ENCODE data around the gene AUTS2. TPM values are rescaled to one million over a fixed set of nuclear protein-coding genes. Genes with fewer than 3 reads are reported as not detected.
A peak's percentile ranks its signal among the peaks of the same experiment; 100 is the strongest.

Gene AUTS2
- total RNA-seq, 1 donor from 2014 or later: 5.3 TPM

DNA sequence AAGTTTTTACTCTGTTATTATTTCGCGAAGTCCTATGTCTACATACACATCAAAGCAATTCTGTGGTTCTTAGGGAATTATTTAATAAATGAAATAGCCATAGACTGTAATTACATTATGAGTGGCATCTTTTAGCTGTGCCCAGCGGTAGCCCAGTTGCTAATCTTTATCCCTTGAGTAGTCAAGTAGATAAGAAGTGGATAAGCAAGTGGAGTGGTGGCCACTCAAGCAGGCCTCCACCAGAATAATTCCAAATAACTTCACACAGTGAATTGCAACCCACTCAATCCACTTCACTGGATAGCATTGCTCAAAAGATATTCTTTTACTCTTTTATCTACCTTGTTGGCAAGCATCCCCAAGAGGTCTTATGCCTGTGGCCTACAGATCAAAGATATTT, 349.7 kb downstream of the AUTS2 start:
- no peak for DNase-seq (ENCODE audit: missing footprints)
- intact Hi-C loops (cut with DNase I): no loop called here
- no peak for ATAC-seq

DNA sequence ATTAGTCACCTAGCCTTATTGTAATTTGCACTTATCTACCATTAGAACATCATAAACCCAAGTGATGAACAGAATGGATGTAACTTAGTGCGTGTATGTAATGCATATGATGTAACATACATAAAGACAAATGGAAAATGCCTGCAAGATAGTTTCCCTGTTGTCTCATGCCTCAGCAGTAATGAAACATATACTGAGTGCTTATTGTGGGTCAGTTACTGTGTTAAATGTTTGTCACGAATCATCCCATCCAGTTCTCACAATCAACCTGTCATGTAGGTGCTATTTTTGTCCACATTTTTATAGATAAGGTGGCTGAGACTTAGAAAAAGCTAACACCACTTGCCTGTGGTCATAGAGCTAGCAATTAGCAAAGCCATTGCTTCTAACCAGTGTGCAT, 350.8 kb downstream of the AUTS2 start:
- peak; percentile 73 for ATAC-seq
- DNase-seq (ENCODE audit: missing footprints): no peak
- intact Hi-C loops (cut with DNase I): no loop called here

DNA sequence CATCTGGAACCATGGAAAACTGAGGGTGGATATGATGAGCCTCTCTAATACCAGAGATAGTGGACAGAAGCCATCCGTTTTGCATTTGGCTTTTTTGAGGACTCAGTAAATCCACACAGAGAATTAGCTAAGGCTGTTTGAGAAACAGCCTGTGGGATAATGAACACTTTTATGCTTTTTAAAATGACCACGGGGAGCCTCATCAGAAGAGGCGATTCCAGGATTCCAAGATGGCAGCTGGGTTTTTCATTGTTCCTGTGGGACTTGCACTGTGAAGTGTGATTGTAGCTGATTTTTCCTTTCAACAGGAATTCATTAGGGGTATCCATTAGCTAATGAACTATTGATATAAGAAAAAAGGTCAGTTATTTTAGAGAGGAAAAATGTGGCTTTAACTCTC, 353.2 kb downstream of the AUTS2 start:
- no peak for ATAC-seq
- no peak for DNase-seq (ENCODE audit: missing footprints)
- intact Hi-C loops (cut with DNase I): no loop called here

- intact Hi-C loops (cut with DNase I): no loop called here
- ATAC-seq (no peak), DNase-seq (ENCODE audit: missing footprints) (no peak)
These were observed 355.1 kb downstream of the AUTS2 start for GRCh38 chr7:69953136-69954067.

GRCh38 chr7:69956541-69956940, 358.3 kb downstream of the AUTS2 start:
- ATAC-seq (no peak), DNase-seq (ENCODE audit: missing footprints) (no peak)
- intact Hi-C loops (cut with DNase I): no loop called here

- intact Hi-C loops (cut with DNase I): no loop called here
- ATAC-seq: peak; percentile 45
- DNase-seq (ENCODE audit: missing footprints): no peak
These were observed 359.4 kb downstream of the AUTS2 start for GRCh38 chr7:69957661-69958060.

- intact Hi-C loops (cut with DNase I): loop anchor here (5.0 kb wide), 1 partner anchor 67 kb away; no protein-coding TSS in a partner anchor
- ATAC-seq: no peak
- no peak for DNase-seq (ENCODE audit: missing footprints)
These were observed 361.7 kb downstream of the AUTS2 start for GRCh38 chr7:69959789-69960499.

DNA sequence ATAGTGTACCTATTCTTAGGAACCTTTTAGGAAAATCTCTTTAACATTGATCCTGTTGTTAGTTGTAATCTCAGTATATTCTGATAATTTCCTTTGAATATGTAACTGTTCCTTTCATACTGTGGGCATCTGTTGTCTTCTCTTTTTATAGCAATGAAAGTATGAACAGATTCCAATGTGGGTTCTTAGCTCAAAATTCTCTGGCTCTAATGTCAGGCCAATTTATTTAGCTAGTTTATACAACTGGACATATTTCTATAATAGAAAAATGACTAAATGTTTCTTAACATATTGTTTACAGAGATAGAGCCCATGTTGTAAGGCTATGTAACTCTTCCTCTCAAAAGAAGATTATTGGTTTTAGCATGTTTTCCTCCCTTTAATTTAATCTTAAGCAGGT, 363.2 kb downstream of the AUTS2 start:
- no peak for DNase-seq (ENCODE audit: missing footprints)
- ATAC-seq: no peak
- intact Hi-C loops (cut with DNase I): loop anchor here (5.0 kb wide), 1 partner anchor 66 kb away; no protein-coding TSS in a partner anchor

DNA sequence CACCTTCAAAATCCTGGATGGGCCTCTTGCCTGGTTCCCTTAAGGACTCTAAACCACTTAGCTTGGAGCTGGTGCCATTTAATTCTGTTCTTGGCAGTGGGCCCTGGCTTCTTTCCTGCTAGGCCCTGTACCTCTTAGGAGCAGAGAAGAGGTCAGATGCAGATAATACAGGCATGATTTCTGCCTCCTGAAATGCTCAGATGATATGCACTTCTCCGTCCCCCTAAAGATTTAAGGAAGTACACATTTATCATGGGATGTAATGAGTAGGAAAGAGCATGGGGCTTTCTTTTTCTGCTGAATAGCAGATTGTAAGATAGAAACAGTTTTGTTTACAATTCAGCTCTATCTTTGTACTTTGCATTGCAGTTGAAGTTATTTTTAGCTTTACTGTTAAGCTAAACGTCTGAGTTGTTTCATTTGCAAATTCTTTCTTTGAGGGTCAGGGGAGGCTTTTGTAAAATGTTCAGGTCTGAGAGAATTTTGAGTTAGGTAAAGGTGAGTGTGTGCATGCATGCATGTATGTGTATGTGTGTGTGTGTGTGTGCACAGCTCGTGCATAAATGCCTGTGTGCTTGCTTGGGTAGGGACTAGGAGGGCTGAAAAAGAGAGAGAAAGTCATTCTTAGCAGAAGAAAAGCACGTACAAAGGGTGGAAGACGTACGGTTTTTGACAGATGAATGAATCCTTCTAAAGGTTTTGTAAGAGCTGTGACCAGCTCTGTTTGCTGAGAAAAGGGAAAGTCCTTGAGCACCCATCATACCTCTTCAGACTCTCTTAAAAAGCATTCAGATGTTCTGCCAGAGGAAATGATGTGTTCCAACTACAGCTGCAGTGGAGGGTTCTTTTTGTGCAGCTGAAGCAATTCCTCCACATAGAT, 364.2 kb downstream of the AUTS2 start:
- ATAC-seq: peak; percentile 84
- intact Hi-C loops (cut with DNase I): loop anchor here (5.0 kb wide), 1 partner anchor 65 kb away; no protein-coding TSS in a partner anchor
- DNase-seq (ENCODE audit: missing footprints): no peak

DNA sequence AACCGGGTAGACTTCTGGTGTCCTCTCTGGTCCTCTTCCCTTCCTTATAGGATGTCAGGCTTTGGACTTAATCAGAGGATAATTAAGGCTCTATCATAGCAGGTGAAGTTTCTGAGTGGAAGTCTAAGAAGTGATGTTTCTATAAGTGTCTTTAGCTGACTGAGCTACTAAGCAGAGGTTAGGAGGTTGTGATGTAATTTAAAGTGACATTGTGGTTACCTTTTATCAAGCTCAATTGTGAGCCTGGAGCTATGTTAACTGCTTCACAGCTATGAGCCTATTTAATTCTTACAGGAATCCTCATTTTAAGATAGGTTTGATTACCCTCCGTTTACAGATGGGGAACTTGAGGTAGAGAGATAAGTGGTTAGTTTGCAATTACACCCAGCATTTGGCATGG, 365.1 kb downstream of the AUTS2 start:
- no peak for DNase-seq (ENCODE audit: missing footprints)
- intact Hi-C loops (cut with DNase I): loop anchor here (5.0 kb wide), 1 partner anchor 64 kb away; no protein-coding TSS in a partner anchor
- no peak for ATAC-seq

- intact Hi-C loops (cut with DNase I): no loop called here
- ATAC-seq (peak; percentile 86), DNase-seq (ENCODE audit: missing footprints) (peak; percentile 45)
These were observed 368.7 kb downstream of the AUTS2 start for GRCh38 chr7:69966766-69967591.

DNA sequence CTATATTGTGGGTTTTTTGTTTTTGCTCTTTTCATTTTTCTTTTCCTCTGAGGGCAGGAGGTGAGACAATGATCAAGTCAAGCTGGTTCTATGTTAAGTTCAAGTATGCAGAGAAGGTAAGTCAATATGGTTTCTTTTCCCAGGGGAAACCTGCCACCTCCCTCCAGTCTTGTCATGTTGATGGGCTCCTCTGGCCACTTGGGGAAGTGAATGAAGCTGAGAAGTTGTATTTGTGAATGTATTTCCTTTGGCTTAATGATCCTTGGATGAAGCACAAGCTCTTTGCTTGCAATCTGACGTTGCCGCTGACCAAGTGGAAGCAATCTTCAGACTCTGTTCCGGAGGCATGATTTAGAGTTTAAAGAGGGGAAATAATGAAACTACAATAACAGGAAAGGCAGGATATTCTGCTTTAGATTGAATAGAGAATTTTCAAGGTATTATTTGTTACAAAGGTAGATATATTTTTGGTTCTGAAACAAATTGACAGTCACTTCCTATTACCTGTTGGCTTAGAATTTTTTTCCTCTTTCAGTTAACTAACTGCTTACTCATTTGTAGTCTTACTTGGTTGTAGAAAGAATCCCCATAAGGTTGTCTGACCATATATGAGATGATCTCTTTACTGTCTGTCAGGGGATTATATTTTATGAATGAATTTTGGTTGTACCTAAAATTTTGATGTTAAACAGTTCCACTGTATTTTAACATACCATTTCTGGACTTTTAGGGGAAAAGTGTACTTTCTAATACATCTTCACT, 369.6 kb downstream of the AUTS2 start:
- ATAC-seq: no peak
- no peak for DNase-seq (ENCODE audit: missing footprints)
- intact Hi-C loops (cut with DNase I): no loop called here

GRCh38 chr7:69968969-69969556, 370.8 kb downstream of the AUTS2 start:
- DNase-seq (ENCODE audit: missing footprints): no peak
- ATAC-seq: no peak
- intact Hi-C loops (cut with DNase I): no loop called here

GRCh38 chr7:69981646-69982045, 383.4 kb downstream of the AUTS2 start:
- intact Hi-C loops (cut with DNase I): no loop called here
- no peak for ATAC-seq

DNA sequence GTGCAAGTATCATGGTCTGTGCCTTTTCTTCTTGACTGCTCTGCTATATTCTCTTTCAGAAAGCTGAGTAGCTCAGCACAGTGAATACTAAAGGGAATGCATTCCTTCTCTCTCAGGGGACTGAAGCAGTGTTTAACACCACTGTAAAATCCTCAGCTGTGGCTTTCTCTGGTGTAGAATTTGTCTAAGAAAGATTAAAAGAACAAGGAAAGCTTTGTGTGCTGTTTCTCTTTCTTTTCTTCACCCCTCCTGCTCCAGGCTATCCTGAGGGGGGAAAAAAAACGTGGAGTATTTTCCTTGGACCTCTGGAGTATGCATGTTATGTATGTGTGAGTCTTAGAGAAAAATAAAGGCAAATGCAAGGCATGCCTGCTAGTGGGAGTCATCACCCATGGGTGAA, 383.9 kb downstream of the AUTS2 start:
- peak; percentile 63 for ATAC-seq

More at GRCh38 chr7:69981646-69982045, 383.4 kb downstream of the AUTS2 start:
- no peak for DNase-seq (ENCODE audit: missing footprints)

DNA sequence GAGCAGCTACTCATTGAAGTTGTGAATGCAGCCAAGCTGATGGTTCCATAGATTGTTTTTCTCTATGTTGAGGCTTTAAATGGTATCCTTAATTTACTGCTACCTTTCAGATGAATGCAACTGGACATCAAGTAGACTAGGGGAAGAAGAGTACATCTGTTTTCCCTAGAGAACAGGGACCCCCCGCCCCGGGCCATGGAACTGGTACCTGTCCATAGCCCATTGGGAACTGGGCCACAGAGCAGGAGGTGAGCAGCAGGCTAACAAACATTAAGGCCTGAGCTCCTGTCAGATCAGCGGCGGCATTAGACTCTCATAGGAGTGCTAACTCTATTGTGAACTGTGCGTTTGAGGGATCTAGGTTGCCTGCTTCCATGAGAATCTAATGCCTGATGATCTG, 391.3 kb downstream of the AUTS2 start:
- intact Hi-C loops (cut with DNase I): no loop called here
- ATAC-seq (no peak), DNase-seq (ENCODE audit: missing footprints) (peak; percentile 65)

More for the DNA sequence above, 383.9 kb downstream of the AUTS2 start:
- no peak for DNase-seq (ENCODE audit: missing footprints)
- intact Hi-C loops (cut with DNase I): no loop called here

DNA sequence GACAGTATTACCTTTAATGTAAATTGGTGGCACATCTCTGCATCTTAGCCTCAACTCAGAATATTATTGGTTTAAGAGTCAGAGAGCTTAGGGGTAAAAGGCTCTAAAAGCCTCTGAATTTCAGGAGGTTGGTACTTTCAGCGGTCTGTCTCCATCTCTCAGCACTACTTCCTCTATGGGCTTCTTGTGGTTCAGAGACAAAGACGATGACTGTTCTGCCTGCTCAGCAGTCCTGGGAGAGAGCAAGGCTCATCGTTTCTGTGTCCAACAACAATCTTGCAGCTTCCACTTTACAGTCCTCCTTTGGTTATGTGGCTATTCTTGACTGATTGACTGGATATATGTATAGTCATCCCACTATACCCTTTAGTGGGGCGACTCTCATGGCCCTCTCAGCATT, 394.7 kb downstream of the AUTS2 start:
- no peak for DNase-seq (ENCODE audit: missing footprints)
- ATAC-seq: no peak
- intact Hi-C loops (cut with DNase I): no loop called here

All from Right ventricle myocardium inferior (tissue), 1 donor.